BE2C (cell line): Measurements from ENCODE around the gene PEAK1.

ENCODE experiments used
- DNase-seq: peaks from one replicate; pipeline ENCODE4 v3.0.0-alpha.2; 2020
- H3K27me3 ChIP-seq: fragments of 250-450 bp; sonication (Bioruptor Pico); 2 replicates; pipeline ENCODE4 v1.5.1; 2020; ENCODE audit warnings: mild to moderate bottlenecking
- H3K36me3 ChIP-seq: fragments of 250-450 bp; sonication (Bioruptor Pico); 2 replicates; pipeline ENCODE4 v1.5.1; 2020; ENCODE audit warnings: mild to moderate bottlenecking
- H3K4me1 ChIP-seq: fragments of 250-450 bp; sonication (Bioruptor Pico); 2 replicates; pipeline ENCODE4 v1.5.1; 2020
- H3K4me3 ChIP-seq: 2 replicates; pipeline ENCODE4 v1.5.1; 2011; ENCODE audit warnings: low read depth, low read length
- H3K9me3 ChIP-seq: fragments of 250-450 bp; sonication (Bioruptor Pico); 2 replicates; pipeline ENCODE4 v1.5.1; 2020
- CTCF ChIP-seq: IDR thresholded peaks from 2 replicates; pipeline ENCODE4 v1.5.1; 2012; ENCODE audit warnings: mild to moderate bottlenecking, low read depth, low read length

The PEAK1 gene

GRCh38 chr15:77098572-77098971, 321.3 kb downstream of the PEAK1 start:
- H3K9me3 ChIP-seq: no peaks in the 10 kb centered on the region
- no peaks in the 10 kb centered on the region; the same call in 1 of the 2 replicates for H3K4me1 ChIP-seq
- no peak for DNase-seq
- TF ChIP-seq CTCF: no peak
- no peaks in the 10 kb centered on the region for H3K27me3 ChIP-seq
- no peaks in the 10 kb centered on the region for H3K36me3 ChIP-seq
- no peak overlapping the region for H3K4me3 ChIP-seq

DNA sequence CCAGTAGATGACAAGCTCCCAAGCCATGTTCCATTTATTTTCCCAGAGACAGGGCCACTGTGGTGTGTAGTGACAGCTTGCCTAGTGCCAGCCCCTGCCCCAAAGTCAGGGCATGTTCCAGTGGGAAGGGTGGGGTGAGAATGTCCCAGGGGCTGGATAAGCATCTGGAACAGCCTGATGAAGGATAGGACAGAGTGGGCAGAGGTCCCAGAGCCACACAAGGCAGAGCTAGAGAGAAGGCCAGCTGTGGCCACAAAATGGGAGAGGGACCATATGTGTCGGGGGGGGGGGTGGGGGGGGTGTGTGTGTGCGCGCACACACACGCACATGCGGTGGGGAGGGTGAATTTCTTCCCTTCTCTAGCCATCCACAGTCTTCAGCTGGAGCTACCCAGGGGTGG, 322.0 kb downstream of the PEAK1 start:
- TF ChIP-seq CTCF: no peak
- H3K36me3 ChIP-seq: no peaks in the 10 kb centered on the region
- DNase-seq: no peak

GRCh38 chr15:77097248-77097721, 322.6 kb downstream of the PEAK1 start:
- TF ChIP-seq CTCF: no peak

More for the DNA sequence above, 322.0 kb downstream of the PEAK1 start:
- H3K9me3 ChIP-seq: no peaks in the 10 kb centered on the region
- no peaks in the 10 kb centered on the region; the same call in 1 of the 2 replicates for H3K4me1 ChIP-seq
- no peak overlapping the region for H3K4me3 ChIP-seq
- H3K27me3 ChIP-seq: no peaks in the 10 kb centered on the region

GRCh38 chr15:77096541-77096940, 323.4 kb downstream of the PEAK1 start:
- Histone ChIP-seq H3K36me3 (no peaks in the 10 kb centered on the region), H3K27me3 (no peaks in the 10 kb centered on the region), H3K9me3 (no peaks in the 10 kb centered on the region), H3K4me1 (no peaks in the 10 kb centered on the region; the same call in 1 of the 2 replicates), H3K4me3 (no peak overlapping the region)
- no peak for TF ChIP-seq CTCF
- DNase-seq: no peak

More at GRCh38 chr15:77097248-77097721, 322.6 kb downstream of the PEAK1 start:
- DNase-seq: peak; percentile 26
- Histone ChIP-seq H3K9me3 (no peaks in the 10 kb centered on the region), H3K36me3 (no peaks in the 10 kb centered on the region), H3K4me3 (no peak overlapping the region), H3K27me3 (no peaks in the 10 kb centered on the region), H3K4me1 (no peaks in the 10 kb centered on the region; the same call in 1 of the 2 replicates)

- H3K4me1 ChIP-seq: no peaks in the 10 kb centered on the region; the same call in 1 of the 2 replicates
- H3K4me3 ChIP-seq: no peak overlapping the region
- H3K27me3 ChIP-seq: no peaks in the 10 kb centered on the region
- no peak for TF ChIP-seq CTCF
- no peak for DNase-seq
- H3K9me3 ChIP-seq: no peaks in the 10 kb centered on the region
- H3K36me3 ChIP-seq: no peaks in the 10 kb centered on the region
Measured at GRCh38 chr15:77096138-77096537, 323.8 kb downstream of the PEAK1 start.

DNA sequence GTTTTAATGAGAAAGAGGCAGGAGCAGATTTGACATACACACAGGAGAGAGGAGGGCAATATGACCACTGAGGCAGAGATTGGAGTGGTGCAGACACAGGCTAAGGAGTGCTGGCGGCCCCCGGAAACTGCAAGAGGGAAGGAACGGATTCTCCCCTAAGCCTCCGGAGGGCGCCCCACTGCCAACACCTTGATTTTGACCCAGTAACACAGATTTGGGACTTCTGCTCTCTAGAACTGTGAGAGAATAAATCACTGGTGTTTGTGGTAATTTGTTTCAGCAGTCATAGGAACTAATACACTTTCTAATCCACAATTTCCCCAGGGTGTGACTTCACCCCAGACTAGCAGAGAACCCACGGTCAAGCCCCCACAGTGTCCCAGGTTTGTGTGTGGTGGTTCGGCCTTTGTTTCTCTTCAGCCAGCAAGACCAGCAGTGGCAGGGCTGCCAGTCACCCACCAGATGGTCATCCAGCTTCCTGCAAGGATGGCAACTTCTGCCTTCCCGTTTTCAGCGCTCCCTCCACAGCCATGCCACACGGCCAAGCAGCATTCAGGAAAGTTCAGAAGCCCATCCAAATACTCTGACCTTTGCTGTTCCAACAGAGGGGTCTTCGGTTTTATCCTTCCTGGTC, 325.4 kb downstream of the PEAK1 start:
- Histone ChIP-seq H3K4me1 (no peaks in the 10 kb centered on the region; the same call in 1 of the 2 replicates), H3K36me3 (no peaks in the 10 kb centered on the region), H3K4me3 (no peak overlapping the region), H3K9me3 (no peaks in the 10 kb centered on the region), H3K27me3 (no peaks in the 10 kb centered on the region)
- DNase-seq: peak; percentile 32
- TF ChIP-seq CTCF: peak; percentile 50
